GM23338 (cell line): ENCODE measurements around the gene WDR87. TPM values are rescaled to one million over a fixed set of nuclear protein-coding genes. Genes with fewer than 3 reads are reported as not detected.

ENCODE experiments used
- ATAC-seq: fragments of 200-7000 bp; cut with Tn5 transposase; 3 replicates; pipeline ENCODE4 v1.9.1; 2020
- DNase-seq: peaks from one replicate; pipeline ENCODE4 v3.0.0-alpha.2; 2015; ENCODE audit warnings: low spot score
- H2AFZ ChIP-seq: fragments of 200-600 bp; sonication (generic); 2 replicates; pipeline ENCODE4 v1.8.0; 2016; ENCODE audit warnings: antibody characterized with exemption, mild to moderate bottlenecking, moderate library complexity
- H3F3A ChIP-seq: fragments of 200-600 bp; sonication (generic); replicated peaks from 2 replicates; pipeline ENCODE4 v1.8.0; 2017; ENCODE audit warnings: antibody characterized with exemption, mixed run types, low read depth
- H3K27ac ChIP-seq: fragments of 200-600 bp; sonication (generic); 2 replicates; pipeline ENCODE4 v1.6.1; 2016; ENCODE audit warnings: low read depth
- H3K27me3 ChIP-seq: fragments of 200-600 bp; sonication (generic); 2 replicates; pipeline ENCODE4 v1.8.0; 2016; ENCODE audit warnings: mild to moderate bottlenecking, mixed run types, moderate library complexity; ENCODE audit not compliant: insufficient read depth
- H3K36me3 ChIP-seq: fragments of 200-600 bp; sonication (generic); 2 replicates; pipeline ENCODE4 v1.8.0; 2016; ENCODE audit warnings: mild to moderate bottlenecking; ENCODE audit not compliant: insufficient read depth
- H3K4me1 ChIP-seq: fragments of 200-600 bp; sonication (generic); 2 replicates; pipeline ENCODE4 v1.8.0; 2016; ENCODE audit warnings: mild to moderate bottlenecking, moderate library complexity; ENCODE audit not compliant: insufficient read depth
- H3K4me2 ChIP-seq: fragments of 200-600 bp; sonication (generic); 2 replicates; pipeline ENCODE4 v1.7.1; 2017; ENCODE audit warnings: mixed run types
- H3K4me3 ChIP-seq: fragments of 200-600 bp; sonication (generic); 2 replicates; pipeline ENCODE4 v1.6.1; 2016; ENCODE audit warnings: mixed run types
- H3K79me2 ChIP-seq: fragments of 200-600 bp; sonication (generic); replicated peaks from 2 replicates; pipeline ENCODE4 v1.8.0; 2017; ENCODE audit warnings: mild to moderate bottlenecking; ENCODE audit not compliant: insufficient read depth
- H3K9me2 ChIP-seq: fragments of 200-600 bp; sonication (generic); 2 replicates; pipeline ENCODE4 v1.8.0; 2017; ENCODE audit not compliant: insufficient read depth
- H4K20me1 ChIP-seq: fragments of 200-600 bp; sonication (generic); replicated peaks from 2 replicates; pipeline ENCODE4 v1.8.0; 2017; ENCODE audit warnings: mild to moderate bottlenecking; ENCODE audit not compliant: insufficient read depth
- H3K27ac Mint-ChIP-seq: 2 replicates; pipeline ENCODE4 v1.8.0; 2020; ENCODE audit warnings: inconsistent platforms, mild to moderate bottlenecking, moderate library complexity, mixed read lengths
- H3K27me3 Mint-ChIP-seq: 3 replicates; pipeline ENCODE4 v1.8.0; 2022; ENCODE audit warnings: low read depth, mild to moderate bottlenecking, moderate library complexity, mixed read lengths, inconsistent platforms; ENCODE audit not compliant: insufficient read depth, poor library complexity
- H3K36me3 Mint-ChIP-seq: 3 replicates; pipeline ENCODE4 v1.8.0; 2021; ENCODE audit warnings: low read depth, mild to moderate bottlenecking, inconsistent platforms, moderate library complexity, mixed read lengths
- H3K4me1 Mint-ChIP-seq: 3 replicates; pipeline ENCODE4 v1.8.0; 2020; ENCODE audit warnings: mild to moderate bottlenecking, inconsistent platforms, mixed read lengths
- H3K4me3 Mint-ChIP-seq: 3 replicates; pipeline ENCODE4 v1.8.0; 2021; ENCODE audit warnings: moderate library complexity, mild to moderate bottlenecking, inconsistent platforms, mixed read lengths
- H3K9me3 Mint-ChIP-seq: 3 replicates; pipeline ENCODE4 v1.8.0; 2020; ENCODE audit warnings: moderate library complexity, mild to moderate bottlenecking, inconsistent platforms, mixed read lengths
- CREB1 ChIP-seq: fragments of 250-450 bp; sonication (Bioruptor Pico); IDR thresholded peaks from 2 replicates; pipeline ENCODE4 v1.5.0; 2020; ENCODE audit warnings: low read depth, mild to moderate bottlenecking, moderate library complexity
- JUNB ChIP-seq: IDR thresholded peaks from one replicate; pipeline ENCODE4 v1.6.1; 2016; ENCODE audit warnings: antibody characterized with exemption; ENCODE audit not compliant: unreplicated experiment
- NANOG ChIP-seq: IDR thresholded peaks from 2 replicates; pipeline ENCODE4 v1.6.1; 2016; ENCODE audit warnings: antibody characterized with exemption, borderline replicate concordance
- POLR2AphosphoS5 ChIP-seq: IDR thresholded peaks from 2 replicates; pipeline ENCODE4 v1.6.1; 2016; ENCODE audit warnings: antibody characterized with exemption, low read depth
- STAT1 ChIP-seq: IDR thresholded peaks from one replicate; pipeline ENCODE4 v1.6.1; 2016; ENCODE audit warnings: antibody characterized with exemption; ENCODE audit not compliant: unreplicated experiment
- ZNF331 ChIP-seq: fragments of 250-450 bp; sonication (Bioruptor Pico); IDR thresholded peaks from 2 replicates; pipeline ENCODE4 v1.5.0; 2020; ENCODE audit warnings: low read depth, mild to moderate bottlenecking, moderate library complexity
- polyA plus RNA-seq: library from polyadenylated mRNA; unstranded; fragments of >200 nt; fragmentation: Nextera tagmentation; extraction: Ambion mirVana; gene quantifications from 2 replicates; pipeline ENCODE4 v1.2.1, GENCODE V29; 2016
- total RNA-seq: library from RNA; depleted of rRNA; stranded (reverse); fragments of >200 nt; shearing (Covaris generic); gene quantifications from 2 replicates; pipeline ENCODE4 v1.2.3, GENCODE V29; 2014
- TF ChIP-seq, protein P1 (sequence below): fragments of 250-450 bp; sonication (Bioruptor Pico); IDR thresholded peaks from 2 replicates; pipeline ENCODE4 v1.5.0; 2020; ENCODE audit warnings: mild to moderate bottlenecking, moderate library complexity
- TF ChIP-seq, protein P2 (sequence below): IDR thresholded peaks from 2 replicates; pipeline ENCODE4 v1.6.1; 2016; ENCODE audit warnings: antibody characterized with exemption
- TF ChIP-seq, protein P3 (sequence below): IDR thresholded peaks from one replicate; pipeline ENCODE4 v1.6.1; 2018; ENCODE audit warnings: antibody characterized with exemption; ENCODE audit not compliant: unreplicated experiment

Gene WDR87
- total and polyA plus RNA-seq, 2 experiments from 2014 or later = 0.02 TPM; not detected in 1

DNA sequence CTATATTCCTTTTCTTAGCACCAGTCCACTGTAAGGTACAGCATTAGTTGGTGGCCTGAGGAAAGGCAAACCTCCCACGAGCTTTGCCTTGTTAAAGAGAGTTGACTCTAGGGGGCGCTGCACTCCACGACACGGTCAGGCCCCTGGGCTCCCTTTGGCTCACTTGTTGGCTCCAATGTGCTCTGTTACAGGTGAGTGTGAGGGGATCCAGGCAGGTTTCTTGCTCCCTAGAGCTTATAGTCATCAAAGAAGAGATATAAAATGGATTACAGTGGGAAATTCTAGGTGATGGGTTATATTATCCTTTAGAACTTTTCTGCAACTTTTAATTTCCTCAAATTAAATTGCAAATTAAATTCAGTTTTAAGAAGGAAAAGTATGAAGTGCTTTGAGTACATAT is 3.7 kb downstream of the WDR87 start (continued):
- TF ChIP-seq, protein P1, sequence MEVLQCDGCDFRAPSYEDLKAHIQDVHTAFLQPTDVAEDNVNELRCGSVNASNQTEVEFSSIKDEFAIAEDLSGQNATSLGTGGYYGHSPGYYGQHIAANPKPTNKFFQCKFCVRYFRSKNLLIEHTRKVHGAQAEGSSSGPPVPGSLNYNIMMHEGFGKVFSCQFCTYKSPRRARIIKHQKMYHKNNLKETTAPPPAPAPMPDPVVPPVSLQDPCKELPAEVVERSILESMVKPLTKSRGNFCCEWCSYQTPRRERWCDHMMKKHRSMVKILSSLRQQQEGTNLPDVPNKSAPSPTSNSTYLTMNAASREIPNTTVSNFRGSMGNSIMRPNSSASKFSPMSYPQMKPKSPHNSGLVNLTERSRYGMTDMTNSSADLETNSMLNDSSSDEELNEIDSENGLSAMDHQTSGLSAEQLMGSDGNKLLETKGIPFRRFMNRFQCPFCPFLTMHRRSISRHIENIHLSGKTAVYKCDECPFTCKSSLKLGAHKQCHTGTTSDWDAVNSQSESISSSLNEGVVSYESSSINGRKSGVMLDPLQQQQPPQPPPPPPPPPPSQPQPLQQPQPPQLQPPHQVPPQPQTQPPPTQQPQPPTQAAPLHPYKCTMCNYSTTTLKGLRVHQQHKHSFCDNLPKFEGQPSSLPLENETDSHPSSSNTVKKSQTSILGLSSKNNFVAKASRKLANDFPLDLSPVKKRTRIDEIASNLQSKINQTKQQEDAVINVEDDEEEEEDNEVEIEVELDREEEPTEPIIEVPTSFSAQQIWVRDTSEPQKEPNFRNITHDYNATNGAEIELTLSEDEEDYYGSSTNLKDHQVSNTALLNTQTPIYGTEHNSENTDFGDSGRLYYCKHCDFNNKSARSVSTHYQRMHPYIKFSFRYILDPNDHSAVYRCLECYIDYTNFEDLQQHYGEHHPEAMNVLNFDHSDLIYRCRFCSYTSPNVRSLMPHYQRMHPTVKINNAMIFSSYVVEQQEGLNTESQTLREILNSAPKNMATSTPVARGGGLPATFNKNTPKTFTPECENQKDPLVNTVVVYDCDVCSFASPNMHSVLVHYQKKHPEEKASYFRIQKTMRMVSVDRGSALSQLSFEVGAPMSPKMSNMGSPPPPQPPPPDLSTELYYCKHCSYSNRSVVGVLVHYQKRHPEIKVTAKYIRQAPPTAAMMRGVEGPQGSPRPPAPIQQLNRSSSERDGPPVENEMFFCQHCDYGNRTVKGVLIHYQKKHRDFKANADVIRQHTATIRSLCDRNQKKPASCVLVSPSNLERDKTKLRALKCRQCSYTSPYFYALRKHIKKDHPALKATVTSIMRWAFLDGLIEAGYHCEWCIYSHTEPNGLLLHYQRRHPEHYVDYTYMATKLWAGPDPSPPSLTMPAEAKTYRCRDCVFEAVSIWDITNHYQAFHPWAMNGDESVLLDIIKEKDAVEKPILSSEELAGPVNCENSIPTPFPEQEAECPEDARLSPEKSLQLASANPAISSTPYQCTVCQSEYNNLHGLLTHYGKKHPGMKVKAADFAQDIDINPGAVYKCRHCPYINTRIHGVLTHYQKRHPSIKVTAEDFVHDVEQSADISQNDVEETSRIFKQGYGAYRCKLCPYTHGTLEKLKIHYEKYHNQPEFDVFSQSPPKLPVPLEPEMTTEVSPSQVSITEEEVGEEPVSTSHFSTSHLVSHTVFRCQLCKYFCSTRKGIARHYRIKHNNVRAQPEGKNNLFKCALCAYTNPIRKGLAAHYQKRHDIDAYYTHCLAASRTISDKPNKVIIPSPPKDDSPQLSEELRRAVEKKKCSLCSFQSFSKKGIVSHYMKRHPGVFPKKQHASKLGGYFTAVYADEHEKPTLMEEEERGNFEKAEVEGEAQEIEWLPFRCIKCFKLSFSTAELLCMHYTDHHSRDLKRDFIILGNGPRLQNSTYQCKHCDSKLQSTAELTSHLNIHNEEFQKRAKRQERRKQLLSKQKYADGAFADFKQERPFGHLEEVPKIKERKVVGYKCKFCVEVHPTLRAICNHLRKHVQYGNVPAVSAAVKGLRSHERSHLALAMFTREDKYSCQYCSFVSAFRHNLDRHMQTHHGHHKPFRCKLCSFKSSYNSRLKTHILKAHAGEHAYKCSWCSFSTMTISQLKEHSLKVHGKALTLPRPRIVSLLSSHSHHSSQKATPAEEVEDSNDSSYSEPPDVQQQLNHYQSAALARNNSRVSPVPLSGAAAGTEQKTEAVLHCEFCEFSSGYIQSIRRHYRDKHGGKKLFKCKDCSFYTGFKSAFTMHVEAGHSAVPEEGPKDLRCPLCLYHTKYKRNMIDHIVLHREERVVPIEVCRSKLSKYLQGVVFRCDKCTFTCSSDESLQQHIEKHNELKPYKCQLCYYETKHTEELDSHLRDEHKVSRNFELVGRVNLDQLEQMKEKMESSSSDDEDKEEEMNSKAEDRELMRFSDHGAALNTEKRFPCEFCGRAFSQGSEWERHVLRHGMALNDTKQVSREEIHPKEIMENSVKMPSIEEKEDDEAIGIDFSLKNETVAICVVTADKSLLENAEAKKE (CRISPR knock-in tag) = no peak

DNA sequence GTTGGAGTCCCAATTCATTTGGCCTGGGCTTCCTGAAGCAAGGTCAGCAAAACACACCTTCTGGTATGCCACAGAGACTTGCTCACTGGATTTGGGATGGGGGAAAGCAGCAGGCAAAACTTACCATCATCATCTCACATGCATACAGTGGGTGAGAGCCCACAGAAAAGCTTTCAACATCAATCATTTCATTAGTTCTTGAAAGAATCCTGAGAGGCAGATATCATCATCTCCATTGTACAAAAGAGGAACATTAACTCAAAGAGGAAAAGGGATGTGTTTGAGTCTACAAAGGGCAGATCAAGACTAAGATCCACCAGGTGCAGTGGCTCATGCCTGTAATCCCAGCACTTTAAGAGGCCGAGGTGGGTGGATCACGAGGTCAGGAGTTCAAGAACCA is 6.4 kb downstream of the WDR87 start:
- H3K27me3 ChIP-seq = no peaks in the 10 kb centered on the region
- H3K79me2 ChIP-seq = no peaks in the 10 kb centered on the region
- Mint-ChIP-seq H3K36me3 (no peaks in the 10 kb centered on the region), H3K27ac (no peak overlapping the region), H3K27me3 (peaks cover 3% of the 10 kb centered on the region), H3K4me3 (no peak overlapping the region), H3K9me3 (no peaks in the 10 kb centered on the region; the same call in 1 of the 3 replicates), H3K4me1 (peaks cover 3% of the 10 kb centered on the region; the same call in 1 of the 3 replicates)
- TF ChIP-seq, protein P2, sequence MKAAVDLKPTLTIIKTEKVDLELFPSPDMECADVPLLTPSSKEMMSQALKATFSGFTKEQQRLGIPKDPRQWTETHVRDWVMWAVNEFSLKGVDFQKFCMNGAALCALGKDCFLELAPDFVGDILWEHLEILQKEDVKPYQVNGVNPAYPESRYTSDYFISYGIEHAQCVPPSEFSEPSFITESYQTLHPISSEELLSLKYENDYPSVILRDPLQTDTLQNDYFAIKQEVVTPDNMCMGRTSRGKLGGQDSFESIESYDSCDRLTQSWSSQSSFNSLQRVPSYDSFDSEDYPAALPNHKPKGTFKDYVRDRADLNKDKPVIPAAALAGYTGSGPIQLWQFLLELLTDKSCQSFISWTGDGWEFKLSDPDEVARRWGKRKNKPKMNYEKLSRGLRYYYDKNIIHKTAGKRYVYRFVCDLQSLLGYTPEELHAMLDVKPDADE = no peak
- TF ChIP-seq CREB1 (no peak), ZNF331 (no peak), NANOG (no peak), JUNB (no peak), STAT1 (no peak), POLR2AphosphoS5 (no peak)
- TF ChIP-seq, protein P3, sequence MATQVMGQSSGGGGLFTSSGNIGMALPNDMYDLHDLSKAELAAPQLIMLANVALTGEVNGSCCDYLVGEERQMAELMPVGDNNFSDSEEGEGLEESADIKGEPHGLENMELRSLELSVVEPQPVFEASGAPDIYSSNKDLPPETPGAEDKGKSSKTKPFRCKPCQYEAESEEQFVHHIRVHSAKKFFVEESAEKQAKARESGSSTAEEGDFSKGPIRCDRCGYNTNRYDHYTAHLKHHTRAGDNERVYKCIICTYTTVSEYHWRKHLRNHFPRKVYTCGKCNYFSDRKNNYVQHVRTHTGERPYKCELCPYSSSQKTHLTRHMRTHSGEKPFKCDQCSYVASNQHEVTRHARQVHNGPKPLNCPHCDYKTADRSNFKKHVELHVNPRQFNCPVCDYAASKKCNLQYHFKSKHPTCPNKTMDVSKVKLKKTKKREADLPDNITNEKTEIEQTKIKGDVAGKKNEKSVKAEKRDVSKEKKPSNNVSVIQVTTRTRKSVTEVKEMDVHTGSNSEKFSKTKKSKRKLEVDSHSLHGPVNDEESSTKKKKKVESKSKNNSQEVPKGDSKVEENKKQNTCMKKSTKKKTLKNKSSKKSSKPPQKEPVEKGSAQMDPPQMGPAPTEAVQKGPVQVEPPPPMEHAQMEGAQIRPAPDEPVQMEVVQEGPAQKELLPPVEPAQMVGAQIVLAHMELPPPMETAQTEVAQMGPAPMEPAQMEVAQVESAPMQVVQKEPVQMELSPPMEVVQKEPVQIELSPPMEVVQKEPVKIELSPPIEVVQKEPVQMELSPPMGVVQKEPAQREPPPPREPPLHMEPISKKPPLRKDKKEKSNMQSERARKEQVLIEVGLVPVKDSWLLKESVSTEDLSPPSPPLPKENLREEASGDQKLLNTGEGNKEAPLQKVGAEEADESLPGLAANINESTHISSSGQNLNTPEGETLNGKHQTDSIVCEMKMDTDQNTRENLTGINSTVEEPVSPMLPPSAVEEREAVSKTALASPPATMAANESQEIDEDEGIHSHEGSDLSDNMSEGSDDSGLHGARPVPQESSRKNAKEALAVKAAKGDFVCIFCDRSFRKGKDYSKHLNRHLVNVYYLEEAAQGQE = no peak
- no peak overlapping the region for H3K27ac ChIP-seq
- H2AFZ ChIP-seq = 0 out of 2 replicates have a peak overlapping the region, but pooled peaks have one; percentile 18
- ATAC-seq = no peak
- H3F3A ChIP-seq = no peaks in the 10 kb centered on the region
- H3K4me1 ChIP-seq = no peaks in the 10 kb centered on the region
- no peaks in the 10 kb centered on the region for H4K20me1 ChIP-seq
- no peaks in the 10 kb centered on the region for H3K36me3 ChIP-seq
- no peaks in the 10 kb centered on the region for H3K9me2 ChIP-seq
- no peak overlapping the region for H3K4me2 ChIP-seq
- no peak for DNase-seq
- no peak overlapping the region for H3K4me3 ChIP-seq
